GM12801 (cell line): ENCODE results near the gene POLR1A.

Experiments used
- CTCF ChIP-seq: IDR thresholded peaks from one replicate; pipeline ENCODE4 v1.5.1; 2011; ENCODE audit warnings: control low read depth; ENCODE audit not compliant: insufficient read length; ENCODE audit errors: extremely low read depth

The POLR1A gene

GRCh38 chr2:86056590-86057331, 48.9 kb downstream of the POLR1A start:
- TF ChIP-seq CTCF = no peak

GRCh38 chr2:86055314-86055713, 50.4 kb downstream of the POLR1A start:
- TF ChIP-seq CTCF = no peak

- TF ChIP-seq CTCF = no peak
Observed at GRCh38 chr2:86054535-86055082, 51.1 kb downstream of the POLR1A start.

GRCh38 chr2:86053166-86053565, 52.5 kb downstream of the POLR1A start:
- no peak for TF ChIP-seq CTCF

- TF ChIP-seq CTCF = no peak
Observed at GRCh38 chr2:86052676-86053075, 53.0 kb downstream of the POLR1A start.

GRCh38 chr2:86052265-86052664, 53.4 kb downstream of the POLR1A start:
- TF ChIP-seq CTCF = no peak

- TF ChIP-seq CTCF = no peak
Observed at GRCh38 chr2:86050301-86050700, 55.4 kb downstream of the POLR1A start.
